Activated CD8-positive, alpha-beta memory T cell treated with anti-CD3 and anti-CD28 coated beads, Interleukin-2, amount 10 ng/mL, durations not matched to agents 7 days and 5 days (primary cell): ENCODE results near the gene NKD1. TPM values are rescaled to one million over a fixed set of nuclear protein-coding genes. Genes with fewer than 3 reads are reported as not detected.
"Not testable (repeated sequence)": the region's sequence is repeated elsewhere in the genome, so short reads cannot be mapped to it uniquely, and the experiment has no call there.

Experiments used
- ATAC-seq: fragments of 150-1000 bp; cut with Tn5 transposase; one replicate; pipeline ENCODE4 v1.10.0; 2021; ENCODE audit warnings: moderate library complexity
- CTCF ChIA-PET: fragments of 350-600 bp; sonication (Branson Sonifier 250); formaldehyde crosslinking; loops from one replicate; lab custom pipeline; 2021; ENCODE audit warnings: antibody characterized with exemption; lab: Charles Lee
- DNase-seq: peaks from one replicate; pipeline ENCODE4 v3.0.0-alpha.2; 2020
- H3K27ac Mint-ChIP-seq: one replicate; pipeline ENCODE4 v1.8.0; 2021; ENCODE audit warnings: mild to moderate bottlenecking, mixed read lengths
- H3K27me3 Mint-ChIP-seq: one replicate; pipeline ENCODE4 v1.8.0; 2021; ENCODE audit warnings: mixed read lengths
- H3K36me3 Mint-ChIP-seq: one replicate; pipeline ENCODE4 v1.8.0; 2021; ENCODE audit warnings: mild to moderate bottlenecking, mixed read lengths
- H3K4me1 Mint-ChIP-seq: one replicate; pipeline ENCODE4 v1.8.0; 2021; ENCODE audit warnings: mixed read lengths
- H3K4me3 Mint-ChIP-seq: one replicate; pipeline ENCODE4 v1.8.0; 2021; ENCODE audit warnings: mild to moderate bottlenecking, moderate library complexity, mixed read lengths
- H3K9me3 Mint-ChIP-seq: one replicate; pipeline ENCODE4 v1.8.0; 2022; ENCODE audit warnings: low read depth, mixed read lengths
- total RNA-seq, 2 experiments: library from RNA; stranded (reverse); gene quantifications; one replicate each; pipeline ENCODE4 v1.2.3, GENCODE V29; 2021

NKD1 gene, protein sequence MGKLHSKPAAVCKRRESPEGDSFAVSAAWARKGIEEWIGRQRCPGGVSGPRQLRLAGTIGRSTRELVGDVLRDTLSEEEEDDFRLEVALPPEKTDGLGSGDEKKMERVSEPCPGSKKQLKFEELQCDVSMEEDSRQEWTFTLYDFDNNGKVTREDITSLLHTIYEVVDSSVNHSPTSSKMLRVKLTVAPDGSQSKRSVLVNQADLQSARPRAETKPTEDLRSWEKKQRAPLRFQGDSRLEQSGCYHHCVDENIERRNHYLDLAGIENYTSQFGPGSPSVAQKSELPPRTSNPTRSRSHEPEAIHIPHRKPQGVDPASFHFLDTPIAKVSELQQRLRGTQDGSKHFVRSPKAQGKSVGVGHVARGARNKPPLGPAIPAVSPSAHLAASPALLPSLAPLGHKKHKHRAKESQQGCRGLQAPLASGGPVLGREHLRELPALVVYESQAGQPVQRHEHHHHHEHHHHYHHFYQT
- total RNA-seq: 1 to 10 TPM in 1 of 2 experiments, under 1 TPM in 1; 0.33 to 2.1 TPM

DNA sequence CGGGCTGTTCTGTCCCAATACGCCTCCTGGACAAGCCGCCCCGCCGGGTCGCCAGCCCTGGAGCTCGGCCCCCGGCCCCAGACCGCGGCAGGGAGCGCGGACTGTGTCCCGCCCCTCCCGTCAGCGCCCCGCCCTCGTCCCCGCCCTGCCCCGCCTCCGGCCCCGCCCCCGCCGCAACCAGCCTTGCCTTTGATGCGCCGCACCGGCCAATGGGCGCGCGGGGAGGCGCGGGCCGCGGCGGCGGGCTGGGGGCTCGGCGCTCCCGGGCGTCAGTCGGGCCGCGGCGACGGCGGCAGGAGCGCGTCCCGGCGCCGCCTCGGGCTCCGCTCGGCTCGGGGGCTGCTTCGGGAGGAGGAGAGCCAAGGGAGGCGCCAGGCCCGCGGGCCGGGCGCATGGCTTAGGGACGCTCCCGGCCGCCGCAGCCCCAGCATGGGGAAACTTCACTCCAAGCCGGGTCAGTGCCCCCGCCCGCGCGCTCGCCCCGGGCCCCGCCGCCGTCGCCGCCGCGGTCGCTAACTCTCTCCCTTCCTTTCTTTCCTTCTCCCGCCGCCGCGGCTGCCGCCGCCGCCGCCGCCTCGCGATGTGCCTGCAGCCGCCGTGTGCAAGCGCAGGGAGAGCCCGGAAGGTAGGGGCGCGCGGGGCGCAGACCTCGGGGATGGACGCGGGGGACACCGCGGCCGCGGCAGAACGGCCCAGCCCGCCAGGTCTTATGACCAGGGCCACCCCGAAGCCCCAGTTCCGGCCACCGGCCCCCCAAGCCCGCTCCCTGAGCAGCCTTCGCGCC lies at the start of gene NKD1:
Gene NKD1 (plus strand): TSS at position 272 of the 784 bp plus-strand sequence. CDS start 158 bp downstream, at position 430.
- ATAC-seq (peak; percentile 86), DNase-seq (peak; percentile 72)
- H3K4me3 Mint-ChIP-seq: peak within 1 kb of the TSS; percentile 76
- peaks cover 47% of the 10 kb centered on the region for H3K27me3 Mint-ChIP-seq
- CTCF ChIA-PET: interaction anchor here (1.2 to 2.1 kb wide), 3 partner anchors 118 to 179 kb away, joined by 4 to 11 read pairs (median 4); no protein-coding TSS in a partner anchor
- H3K9me3 Mint-ChIP-seq: no peaks in the 10 kb centered on the region
- H3K27ac Mint-ChIP-seq: peak within 1 kb of the TSS; percentile 67
- H3K36me3 Mint-ChIP-seq: peaks cover 3% of the 10 kb centered on the region
- H3K4me1 Mint-ChIP-seq: peaks cover 4% of the 10 kb centered on the region

DNA sequence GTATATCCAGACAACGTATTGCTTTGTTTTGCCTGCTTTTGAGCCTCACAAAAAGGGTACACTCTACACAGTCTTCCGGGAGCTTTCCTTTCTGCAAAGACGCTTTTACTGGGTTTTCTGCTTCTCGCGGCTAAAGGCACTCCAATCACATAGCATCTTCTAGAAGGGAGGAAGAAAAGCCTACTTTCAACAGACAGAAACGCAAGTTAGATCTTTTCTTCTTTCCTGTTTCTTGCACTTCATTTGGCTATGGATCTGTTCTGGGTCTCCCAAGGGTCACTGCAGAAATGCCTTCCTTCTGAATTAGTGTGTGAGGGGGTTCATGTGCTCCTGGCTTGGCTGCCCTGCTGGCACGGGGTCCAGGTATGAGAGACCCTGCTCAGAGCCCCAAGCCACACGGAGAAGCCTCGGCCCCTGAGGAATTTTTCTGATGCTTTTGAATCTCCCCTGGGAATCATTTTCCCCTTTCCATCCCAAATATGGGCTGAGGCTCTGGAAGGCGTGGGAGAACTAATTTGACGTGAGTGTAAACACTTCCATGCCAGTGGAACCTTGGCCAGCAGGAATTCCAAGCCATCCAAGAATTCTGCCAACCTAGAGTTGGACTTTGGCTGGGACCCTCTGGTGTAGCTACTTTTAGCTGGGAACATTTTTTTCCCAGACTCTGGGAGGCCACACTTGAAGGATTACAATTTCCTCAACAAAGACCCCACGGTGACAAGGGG lies 49.6 kb upstream of the NKD1 start:
- no peaks in the 10 kb centered on the region for H3K36me3 Mint-ChIP-seq
- CTCF ChIA-PET: no interaction called here
- no peaks in the 10 kb centered on the region for H3K4me1 Mint-ChIP-seq
- H3K9me3 Mint-ChIP-seq: peaks cover 2% of the 10 kb centered on the region
- no peak overlapping the region for H3K27ac Mint-ChIP-seq
- peaks cover 3% of the 10 kb centered on the region for H3K27me3 Mint-ChIP-seq
- no peak for ATAC-seq
- H3K4me3 Mint-ChIP-seq: no peak overlapping the region
- no peak for DNase-seq

DNA sequence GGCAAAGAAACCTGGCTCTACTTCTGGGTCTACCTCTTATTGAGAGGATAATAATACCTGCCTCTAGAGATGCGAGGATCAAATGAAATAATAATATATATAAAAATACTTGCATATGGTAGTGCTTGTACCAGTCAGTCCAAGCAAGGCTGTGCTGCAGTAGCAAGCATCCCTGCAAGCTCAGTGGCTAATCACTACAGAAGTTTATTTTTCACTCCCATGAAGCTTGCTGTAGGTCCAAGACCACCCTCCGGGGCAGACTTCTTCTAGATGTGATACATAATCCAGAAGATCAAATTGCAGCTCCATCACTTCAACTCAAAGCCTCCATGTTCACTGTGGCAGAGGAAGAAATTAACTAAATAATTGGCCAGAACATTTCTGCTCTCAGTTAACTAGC lies 48.9 kb upstream of the NKD1 start:
- CTCF ChIA-PET: no interaction called here
- H3K27ac Mint-ChIP-seq: no peak overlapping the region
- H3K4me1 Mint-ChIP-seq: no peaks in the 10 kb centered on the region
- ATAC-seq: no peak
- H3K9me3 Mint-ChIP-seq: peaks cover 2% of the 10 kb centered on the region
- DNase-seq: no peak
- no peak overlapping the region for H3K4me3 Mint-ChIP-seq
- H3K36me3 Mint-ChIP-seq: no peaks in the 10 kb centered on the region
- H3K27me3 Mint-ChIP-seq: peaks cover 3% of the 10 kb centered on the region

DNA sequence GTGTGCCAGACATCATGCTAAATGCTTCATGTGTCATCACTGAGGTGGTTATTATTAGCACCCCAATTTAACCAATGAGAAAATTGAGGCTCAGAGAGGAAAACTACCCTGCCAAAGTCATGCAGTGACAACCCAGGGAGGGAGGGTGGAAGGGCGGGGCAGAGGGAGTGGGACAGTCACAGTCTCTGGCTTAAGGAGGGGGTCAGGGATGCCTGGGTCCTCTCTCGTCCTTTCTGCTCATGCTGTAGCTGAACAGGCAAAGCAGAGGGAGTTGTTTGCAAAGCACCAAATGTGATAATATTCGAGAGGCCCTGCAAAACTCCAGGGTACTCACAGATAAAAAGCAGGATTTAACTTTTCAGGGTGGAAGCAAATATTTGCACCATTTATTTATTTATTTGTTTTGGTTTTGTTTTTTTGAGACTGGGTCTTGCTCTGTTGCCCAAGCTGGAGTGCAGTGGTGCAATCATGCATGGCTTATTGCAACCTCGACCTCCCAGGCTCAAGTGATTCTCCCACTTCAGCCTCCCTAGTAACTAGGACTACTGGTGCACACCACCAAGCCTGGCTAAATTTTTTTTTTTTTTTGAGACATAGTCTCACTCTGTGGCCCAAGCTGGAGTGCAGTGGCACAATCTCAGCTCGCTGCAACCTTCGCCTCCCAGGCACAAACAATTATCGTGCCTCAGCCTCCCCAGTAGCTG lies 47.9 kb upstream of the NKD1 start:
- Mint-ChIP-seq H3K9me3 (peaks cover 2% of the 10 kb centered on the region), H3K27me3 (no peaks in the 10 kb centered on the region), H3K4me3 (no peak overlapping the region), H3K4me1 (no peaks in the 10 kb centered on the region), H3K27ac (no peak overlapping the region), H3K36me3 (no peaks in the 10 kb centered on the region)
- CTCF ChIA-PET: no interaction called here
- DNase-seq: no peak
- no peak for ATAC-seq

DNA sequence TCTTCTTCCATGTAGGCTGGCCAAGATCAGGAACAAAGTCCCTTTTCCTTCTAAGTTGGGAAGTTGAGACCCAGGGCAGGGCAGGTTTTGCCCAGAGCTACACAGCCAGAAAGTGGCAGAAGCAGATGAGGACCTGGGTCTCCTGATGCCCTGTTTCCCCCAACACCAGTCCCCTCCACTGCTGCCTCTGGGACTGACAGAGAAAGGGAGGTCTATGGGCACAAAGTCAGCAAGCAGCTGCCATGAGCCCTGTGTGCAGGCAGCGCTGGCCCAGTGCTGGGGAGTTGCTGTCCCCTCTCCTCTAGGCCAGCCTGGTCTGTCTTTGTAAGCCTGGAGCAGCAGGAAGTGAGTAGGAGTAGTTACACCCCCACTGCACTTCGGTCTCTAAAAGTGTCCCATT lies 46.9 kb upstream of the NKD1 start:
- Mint-ChIP-seq H3K27ac (no peak overlapping the region), H3K4me3 (no peak overlapping the region), H3K36me3 (no peaks in the 10 kb centered on the region), H3K27me3 (no peaks in the 10 kb centered on the region), H3K9me3 (peaks cover 2% of the 10 kb centered on the region), H3K4me1 (no peaks in the 10 kb centered on the region)
- CTCF ChIA-PET: no interaction called here
- ATAC-seq (no peak), DNase-seq (no peak)

DNA sequence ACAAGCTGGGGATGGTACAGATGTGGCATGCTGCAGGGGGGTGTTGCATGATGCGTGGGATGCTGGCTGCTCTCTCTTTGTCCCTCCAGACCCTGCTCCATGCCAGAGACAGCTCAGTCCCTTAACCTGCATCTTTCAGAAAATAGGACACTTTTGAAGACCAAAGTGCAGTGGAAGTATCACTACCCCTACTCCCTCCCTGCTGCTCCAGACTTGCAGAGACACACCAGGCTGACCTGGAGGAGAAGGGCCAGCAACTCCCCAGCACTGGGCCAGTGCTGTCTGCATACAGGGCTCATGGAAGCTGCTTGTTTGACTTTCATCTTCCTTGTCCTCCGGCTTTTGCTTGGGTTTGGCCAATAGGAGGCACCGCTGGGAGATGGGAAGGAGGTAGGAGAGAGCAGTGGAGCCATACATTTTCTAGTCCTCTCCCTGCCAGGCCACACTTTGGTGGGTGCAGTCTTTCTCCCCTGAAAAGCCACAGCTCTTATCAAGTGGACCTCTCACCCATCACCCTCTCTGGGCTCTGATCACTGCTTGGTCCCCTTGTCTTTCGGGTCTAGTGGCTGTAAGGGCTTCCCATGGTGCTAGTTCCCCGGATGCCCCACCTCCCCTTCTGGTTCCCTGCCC lies 46.1 kb upstream of the NKD1 start:
- no peaks in the 10 kb centered on the region for H3K4me1 Mint-ChIP-seq
- no peaks in the 10 kb centered on the region for H3K36me3 Mint-ChIP-seq
- ATAC-seq (no peak), DNase-seq (no peak)
- H3K27ac Mint-ChIP-seq: no peak overlapping the region
- H3K9me3 Mint-ChIP-seq: no peaks in the 10 kb centered on the region
- CTCF ChIA-PET: no interaction called here
- H3K27me3 Mint-ChIP-seq: no peaks in the 10 kb centered on the region
- no peak overlapping the region for H3K4me3 Mint-ChIP-seq

DNA sequence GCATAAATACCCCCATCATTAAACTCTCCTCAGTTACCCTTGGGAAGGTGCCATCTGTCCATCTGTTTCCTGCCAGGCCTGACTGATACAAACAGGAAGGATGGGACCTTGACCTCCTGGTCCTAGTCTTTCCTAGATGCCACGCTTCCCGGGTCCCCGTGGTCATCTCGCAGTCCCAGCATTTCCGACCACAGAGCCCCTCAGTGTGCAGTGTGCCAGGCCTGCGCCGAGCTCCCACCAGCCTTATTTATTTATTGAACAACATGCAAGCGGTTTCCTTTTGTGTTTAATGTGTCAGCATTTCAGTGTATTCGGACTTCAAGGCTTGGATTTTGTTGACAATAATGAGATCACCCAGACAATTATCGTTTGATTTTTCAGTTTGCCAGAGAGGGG lies 45.6 kb upstream of the NKD1 start:
- ATAC-seq: no peak
- Mint-ChIP-seq H3K4me1 (no peaks in the 10 kb centered on the region), H3K27me3 (no peaks in the 10 kb centered on the region), H3K36me3 (no peaks in the 10 kb centered on the region), H3K4me3 (no peak overlapping the region), H3K27ac (no peak overlapping the region), H3K9me3 (no peaks in the 10 kb centered on the region)
- no peak for DNase-seq
- CTCF ChIA-PET: no interaction called here

DNA sequence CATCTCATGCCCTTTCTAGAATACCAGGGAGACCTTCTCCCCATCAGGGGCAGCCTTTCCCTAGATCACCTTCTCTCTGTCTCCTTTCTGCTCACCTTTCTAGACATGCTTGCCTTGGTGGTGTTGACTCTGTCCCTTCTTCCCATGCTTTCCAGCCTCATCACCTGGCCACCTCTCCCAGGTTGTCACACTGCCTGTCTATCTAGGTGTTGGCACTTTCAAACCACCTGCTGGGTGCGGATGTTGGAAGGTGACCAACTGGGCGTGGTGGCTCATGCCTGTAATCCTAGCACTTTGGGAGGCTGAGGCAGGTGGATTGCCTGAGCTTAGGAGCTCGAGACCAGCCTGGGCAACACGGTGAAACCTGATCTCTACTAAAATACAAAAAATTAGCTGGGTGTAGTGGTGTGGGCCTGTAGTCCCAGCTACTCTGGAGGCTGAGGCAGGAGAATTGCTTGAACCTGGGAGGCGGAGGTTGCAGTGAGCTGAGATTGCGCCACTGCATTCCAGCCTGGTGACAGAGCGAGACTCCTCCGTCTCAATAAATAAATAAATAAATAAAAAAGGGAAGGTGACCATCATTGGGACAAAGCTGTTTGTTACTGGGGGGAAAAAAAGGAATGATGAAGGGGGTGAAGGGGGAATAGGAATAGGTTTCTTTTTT lies 44.2 kb upstream of the NKD1 start:
- H3K27me3 Mint-ChIP-seq, H3K4me3 Mint-ChIP-seq, H3K9me3 Mint-ChIP-seq, H3K27ac Mint-ChIP-seq, H3K4me1 Mint-ChIP-seq, H3K36me3 Mint-ChIP-seq, CTCF ChIA-PET, DNase-seq, ATAC-seq: not testable (repeated sequence)

DNA sequence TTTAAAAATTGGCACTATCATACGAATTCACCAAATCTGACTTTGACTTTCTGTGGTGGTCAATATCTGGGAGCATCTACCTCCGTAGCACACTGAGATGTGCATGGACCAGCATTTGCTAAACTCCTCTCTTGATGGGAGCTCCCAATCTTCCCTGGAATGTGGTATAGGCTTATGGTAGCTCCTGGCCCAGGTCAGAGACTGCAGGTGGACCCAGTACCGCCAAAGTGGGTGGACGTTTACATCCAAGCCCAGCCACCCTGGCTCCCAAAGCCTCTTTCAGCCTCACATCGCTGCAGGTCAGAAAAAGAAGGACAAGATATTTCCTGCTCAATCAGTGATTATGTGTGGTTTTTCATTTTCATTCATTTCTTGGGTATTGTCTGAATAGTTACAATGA lies 43.1 kb upstream of the NKD1 start:
- no peaks in the 10 kb centered on the region for H3K4me1 Mint-ChIP-seq
- CTCF ChIA-PET: no interaction called here
- no peaks in the 10 kb centered on the region for H3K9me3 Mint-ChIP-seq
- H3K27ac Mint-ChIP-seq: no peak overlapping the region
- ATAC-seq (no peak), DNase-seq (no peak)
- H3K36me3 Mint-ChIP-seq: no peaks in the 10 kb centered on the region
- H3K4me3 Mint-ChIP-seq: no peak overlapping the region
- peaks cover under 1% of the 10 kb centered on the region for H3K27me3 Mint-ChIP-seq

DNA sequence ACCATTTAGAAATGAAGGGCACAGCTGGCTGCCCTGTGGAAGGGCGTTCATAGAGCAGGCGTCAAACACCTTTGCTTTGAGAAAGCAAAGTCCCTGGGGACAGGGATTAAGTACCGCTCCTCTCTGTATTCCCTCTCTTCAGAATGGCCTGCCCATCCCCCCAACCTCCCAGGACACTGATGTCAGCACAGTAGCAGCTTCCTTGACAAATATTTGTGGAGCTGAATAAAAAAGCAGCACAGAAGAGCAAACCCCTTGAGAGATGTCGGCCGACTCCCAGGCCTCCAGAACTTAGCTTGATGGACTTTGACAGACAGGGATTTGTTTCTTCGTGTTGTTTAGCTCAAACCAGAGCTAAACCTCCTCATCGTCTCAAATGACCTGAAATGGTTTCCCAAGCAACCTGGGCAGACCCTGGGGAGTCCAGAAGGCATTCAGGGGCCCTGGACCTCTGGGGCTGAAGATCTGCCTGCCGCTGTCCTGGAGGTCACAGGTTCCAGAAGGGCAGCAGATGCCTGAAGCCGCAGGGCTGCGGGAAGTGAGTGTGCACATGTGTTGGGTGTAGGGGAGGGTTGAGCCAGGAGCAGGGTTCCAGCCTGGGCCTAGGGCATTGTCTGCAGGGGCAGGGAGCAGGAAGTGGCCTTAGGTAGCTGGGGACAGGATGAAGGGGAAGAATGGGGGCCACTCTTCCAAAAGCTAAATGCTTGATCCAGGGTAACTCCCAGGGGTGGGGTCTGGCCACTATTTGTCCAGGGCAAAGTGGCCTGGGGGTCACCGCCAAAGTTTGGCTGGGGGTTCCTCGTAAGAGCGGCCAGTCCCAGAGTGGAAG lies 42.3 kb upstream of the NKD1 start:
- Mint-ChIP-seq H3K9me3 (no peaks in the 10 kb centered on the region), H3K27ac (no peak overlapping the region), H3K27me3 (peaks cover 3% of the 10 kb centered on the region), H3K4me3 (no peak overlapping the region), H3K36me3 (no peaks in the 10 kb centered on the region), H3K4me1 (no peaks in the 10 kb centered on the region)
- DNase-seq (no peak), ATAC-seq (no peak)
- CTCF ChIA-PET: no interaction called here

DNA sequence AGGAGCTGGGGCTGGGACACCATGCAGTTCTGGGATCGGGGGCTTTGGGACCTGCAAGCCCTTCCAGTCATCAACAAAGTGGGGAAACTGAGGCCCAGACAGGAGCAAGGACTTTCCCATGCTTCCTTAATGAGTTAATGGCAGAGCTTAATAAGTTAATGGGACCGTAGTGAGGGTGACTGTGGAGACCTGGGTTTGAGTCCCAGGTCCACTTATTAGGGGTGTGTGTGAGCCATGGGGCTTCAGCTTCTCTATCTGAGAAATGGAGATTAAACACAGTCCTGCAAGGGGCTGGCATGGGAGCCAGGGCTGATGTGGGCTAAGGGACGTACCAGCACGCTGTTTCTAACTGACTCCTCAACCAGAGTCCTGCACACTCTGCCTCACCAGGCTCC lies 41.7 kb upstream of the NKD1 start:
- DNase-seq: no peak
- Mint-ChIP-seq H3K27ac (no peak overlapping the region), H3K4me3 (no peak overlapping the region), H3K36me3 (no peaks in the 10 kb centered on the region), H3K27me3 (peaks cover 3% of the 10 kb centered on the region), H3K9me3 (no peaks in the 10 kb centered on the region), H3K4me1 (no peaks in the 10 kb centered on the region)
- CTCF ChIA-PET: no interaction called here
- ATAC-seq: no peak
